Loucy (cell line): Measurements from ENCODE around the gene PMF1.

Source experiments
- H2AFZ ChIP-seq: fragments of 200-600 bp; sonication (generic); 2 replicates; pipeline ENCODE4 v1.6.0; 2016; ENCODE audit warnings: antibody characterized with exemption, mild to moderate bottlenecking, low read length, moderate library complexity
- H3F3A ChIP-seq: fragments of 200-600 bp; 2 replicates; pipeline ENCODE4 v1.6.0; 2016; ENCODE audit warnings: antibody characterized with exemption, low read depth, mild to moderate bottlenecking
- H3K27me3 ChIP-seq: fragments of 200-600 bp; sonication (generic); 2 replicates; pipeline ENCODE4 v1.6.1; 2014; ENCODE audit warnings: low read length, mild to moderate bottlenecking; ENCODE audit not compliant: insufficient read depth, poor library complexity, severe bottlenecking
- H3K36me3 ChIP-seq: fragments of 200-600 bp; sonication (generic); 2 replicates; pipeline ENCODE4 v1.6.1; 2016; ENCODE audit warnings: low read length; ENCODE audit not compliant: insufficient read depth
- H3K4me1 ChIP-seq: fragments of 200-600 bp; sonication (generic); 2 replicates; pipeline ENCODE4 v1.5.1; 2014; ENCODE audit warnings: low read length, mild to moderate bottlenecking; ENCODE audit not compliant: insufficient read depth, poor library complexity, severe bottlenecking
- H3K4me2 ChIP-seq: fragments of 200-600 bp; sonication (generic); 2 replicates; pipeline ENCODE4 v1.6.0; 2014; ENCODE audit warnings: antibody characterized with exemption, low read length, low read depth, mild to moderate bottlenecking; ENCODE audit not compliant: poor library complexity, severe bottlenecking
- H3K4me3 ChIP-seq: fragments of 200-600 bp; sonication (generic); 2 replicates; pipeline ENCODE4 v1.5.1; 2014; ENCODE audit warnings: low read length, mild to moderate bottlenecking, mixed read lengths; ENCODE audit not compliant: poor library complexity, severe bottlenecking
- H3K79me2 ChIP-seq: fragments of 200-600 bp; sonication (generic); 2 replicates; pipeline ENCODE4 v1.6.1; 2014; ENCODE audit warnings: low read length; ENCODE audit not compliant: insufficient read depth
- H3K9ac ChIP-seq: fragments of 200-600 bp; sonication (generic); 2 replicates; pipeline ENCODE4 v1.6.0; 2014; ENCODE audit warnings: mild to moderate bottlenecking, low read depth, low read length, moderate library complexity; ENCODE audit not compliant: poor library complexity, severe bottlenecking
- H3K9me2 ChIP-seq: fragments of 200-600 bp; sonication (generic); replicated peaks from 2 replicates; pipeline ENCODE4 v1.6.1; 2016; ENCODE audit warnings: low read depth, low read length, mixed read lengths
- H3K9me3 ChIP-seq: fragments of 200-600 bp; sonication (generic); 2 replicates; pipeline ENCODE4 v1.6.1; 2014; ENCODE audit warnings: mild to moderate bottlenecking, antibody characterized with exemption, low read length, low read depth; ENCODE audit not compliant: insufficient read depth
- H4K20me1 ChIP-seq: fragments of 200-600 bp; sonication (generic); 2 replicates; pipeline ENCODE4 v1.6.0; 2014; ENCODE audit warnings: antibody characterized with exemption, low read length, mild to moderate bottlenecking; ENCODE audit not compliant: insufficient read depth, poor library complexity, severe bottlenecking
- EZH2phosphoT487 ChIP-seq: fragments of 200-600 bp; IDR thresholded peaks from 2 replicates; pipeline ENCODE4 v1.6.1; 2018; ENCODE audit warnings: antibody characterized with exemption, mild to moderate bottlenecking, moderate library complexity, borderline replicate concordance
- TF ChIP-seq, protein P1 (sequence below): fragments of 200-600 bp; sonication (generic); conservative IDR thresholded peaks from 2 replicates; pipeline ENCODE4 v1.5.1; 2014; ENCODE audit warnings: mild to moderate bottlenecking, antibody characterized with exemption, low read length

The PMF1 gene

DNA sequence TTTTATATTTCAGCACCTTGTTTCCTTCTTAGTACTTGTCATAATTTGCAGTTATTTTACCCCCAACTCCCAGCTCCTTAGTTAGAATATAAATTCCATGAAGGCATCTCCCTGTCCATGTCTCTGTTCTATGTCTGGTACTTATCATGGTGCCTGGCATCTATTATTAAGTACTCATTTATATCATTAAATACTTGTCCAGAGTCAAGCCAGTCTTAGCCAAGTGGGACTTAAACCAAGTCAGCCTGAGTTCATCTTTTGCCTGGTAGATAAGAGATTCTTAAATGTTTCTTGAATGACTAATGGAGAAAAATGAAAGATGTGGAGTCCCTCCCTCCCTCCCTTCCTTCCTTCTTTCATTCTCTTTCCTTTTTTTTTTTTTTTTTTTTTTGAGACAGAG, 9.5 kb upstream of the PMF1 start:
- Histone ChIP-seq H3K4me2 (peak overlapping the region; percentile 96), H3K4me1 (peaks cover 34% of the 10 kb centered on the region), H2AFZ (no peak overlapping the region), H3K4me3 (no peak overlapping the region), H3K79me2 (peaks cover 41% of the 10 kb centered on the region; the same call in 1 of the 2 replicates), H3K9ac (no peak overlapping the region), H4K20me1 (peaks cover 6% of the 10 kb centered on the region), H3K9me2 (no peaks in the 10 kb centered on the region), H3K9me3 (no peaks in the 10 kb centered on the region), H3K27me3 (no peaks in the 10 kb centered on the region), H3F3A (no peaks in the 10 kb centered on the region), H3K36me3 (peaks cover 16% of the 10 kb centered on the region; the same call in 1 of the 2 replicates)
- TF ChIP-seq EZH2phosphoT487 = no peak
- TF ChIP-seq, protein P1, sequence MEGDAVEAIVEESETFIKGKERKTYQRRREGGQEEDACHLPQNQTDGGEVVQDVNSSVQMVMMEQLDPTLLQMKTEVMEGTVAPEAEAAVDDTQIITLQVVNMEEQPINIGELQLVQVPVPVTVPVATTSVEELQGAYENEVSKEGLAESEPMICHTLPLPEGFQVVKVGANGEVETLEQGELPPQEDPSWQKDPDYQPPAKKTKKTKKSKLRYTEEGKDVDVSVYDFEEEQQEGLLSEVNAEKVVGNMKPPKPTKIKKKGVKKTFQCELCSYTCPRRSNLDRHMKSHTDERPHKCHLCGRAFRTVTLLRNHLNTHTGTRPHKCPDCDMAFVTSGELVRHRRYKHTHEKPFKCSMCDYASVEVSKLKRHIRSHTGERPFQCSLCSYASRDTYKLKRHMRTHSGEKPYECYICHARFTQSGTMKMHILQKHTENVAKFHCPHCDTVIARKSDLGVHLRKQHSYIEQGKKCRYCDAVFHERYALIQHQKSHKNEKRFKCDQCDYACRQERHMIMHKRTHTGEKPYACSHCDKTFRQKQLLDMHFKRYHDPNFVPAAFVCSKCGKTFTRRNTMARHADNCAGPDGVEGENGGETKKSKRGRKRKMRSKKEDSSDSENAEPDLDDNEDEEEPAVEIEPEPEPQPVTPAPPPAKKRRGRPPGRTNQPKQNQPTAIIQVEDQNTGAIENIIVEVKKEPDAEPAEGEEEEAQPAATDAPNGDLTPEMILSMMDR = no peak

DNA sequence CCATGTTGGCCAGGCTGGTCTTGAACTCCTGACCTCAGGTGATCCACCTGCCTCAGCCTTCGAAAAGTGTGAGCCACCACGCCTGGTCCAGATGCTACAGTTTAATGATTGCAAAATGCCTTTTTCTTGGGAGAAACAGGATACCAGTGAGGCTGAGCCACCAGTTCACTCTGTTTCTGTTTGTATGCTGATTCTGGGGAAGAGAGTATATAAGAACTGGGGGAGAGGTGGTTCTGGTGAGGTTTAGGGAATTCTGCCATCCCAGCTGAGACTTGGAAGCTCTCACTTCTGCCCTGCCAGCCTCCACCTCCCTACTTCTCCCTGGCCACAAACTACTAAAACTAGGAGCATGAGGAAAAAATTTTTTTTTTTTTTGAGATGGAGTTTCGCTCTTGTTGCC, 8.1 kb upstream of the PMF1 start:
- Histone ChIP-seq H3K4me2 (no peak overlapping the region), H3K9me2 (no peaks in the 10 kb centered on the region), H3K9ac (no peak overlapping the region), H3F3A (no peaks in the 10 kb centered on the region), H3K27me3 (no peaks in the 10 kb centered on the region), H4K20me1 (peaks cover 6% of the 10 kb centered on the region), H3K79me2 (peaks cover 27% of the 10 kb centered on the region; the same call in 1 of the 2 replicates), H3K9me3 (no peaks in the 10 kb centered on the region), H3K4me1 (peaks cover 22% of the 10 kb centered on the region), H3K4me3 (no peak overlapping the region), H2AFZ (no peak overlapping the region), H3K36me3 (peaks cover 24% of the 10 kb centered on the region; the same call in 1 of the 2 replicates)
- TF ChIP-seq, protein P1 = no peak
- no peak for TF ChIP-seq EZH2phosphoT487

DNA sequence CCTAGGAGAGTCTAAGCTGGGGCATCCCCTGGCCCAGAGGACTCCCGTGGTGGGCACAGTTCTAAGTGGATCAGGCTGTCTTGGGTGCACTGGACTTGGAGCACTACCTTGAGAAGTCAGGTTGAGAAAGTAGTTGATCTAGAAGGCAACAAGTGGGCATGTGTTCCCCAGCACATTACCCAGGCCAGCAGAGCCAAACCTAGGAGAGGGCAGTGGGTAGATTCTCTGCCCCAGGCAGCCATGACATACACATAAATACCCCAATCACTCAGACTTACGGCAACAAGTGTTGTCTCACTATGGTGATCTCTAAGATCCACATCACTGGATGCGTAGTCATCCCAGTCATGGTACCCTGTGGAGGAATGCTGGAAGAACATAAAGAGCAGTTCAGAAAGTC, 1.6 kb upstream of the PMF1 start:
- H3K36me3 ChIP-seq = peaks cover 27% of the 10 kb centered on the region; the same call in 1 of the 2 replicates
- no peak overlapping the region for H3K9ac ChIP-seq
- peaks cover 25% of the 10 kb centered on the region for H3K79me2 ChIP-seq
- H3F3A ChIP-seq = no peaks in the 10 kb centered on the region
- no peaks in the 10 kb centered on the region for H3K9me3 ChIP-seq
- H3K27me3 ChIP-seq = no peaks in the 10 kb centered on the region
- no peak overlapping the region for H3K4me3 ChIP-seq
- peaks cover 13% of the 10 kb centered on the region for H3K4me1 ChIP-seq
- no peak overlapping the region for H3K4me2 ChIP-seq
- no peak for TF ChIP-seq EZH2phosphoT487
- TF ChIP-seq, protein P1 = no peak
- H3K9me2 ChIP-seq = no peaks in the 10 kb centered on the region
- H2AFZ ChIP-seq = no peak overlapping the region
- H4K20me1 ChIP-seq = no peaks in the 10 kb centered on the region
